ENCODE data around the gene BBS9. TPM values are rescaled to one million over a fixed set of nuclear protein-coding genes. Genes with fewer than 3 reads are reported as not detected.

The BBS9 gene
- total RNA-seq, 1 experiment from 2014 or later: 9.4 TPM

- CTCF ChIA-PET: no interaction called here
- no peaks in the 10 kb centered on the region for H3K27me3 Mint-ChIP-seq (ENCODE audit: unreplicated experiment)
- DNase-seq: no peak
- BruUV-seq (replicated peaks): no TSS peak
- H3K4me1 Mint-ChIP-seq (ENCODE audit: low read depth, unreplicated experiment): no peaks in the 10 kb centered on the region
- intact Hi-C loops (cut with micrococcal nuclease; ENCODE audit: unreplicated experiment): no loop called here
- no peak overlapping the region for H3K4me3 Mint-ChIP-seq (ENCODE audit: low read depth, unreplicated experiment)
- TF ChIP-seq CTCF (IDR thresholded peaks at IDR 0.05; ENCODE audit: unreplicated experiment): no peak
- no peaks in the 10 kb centered on the region for H3K36me3 Mint-ChIP-seq (ENCODE audit: insufficient read depth, unreplicated experiment)
- H3K9me3 Mint-ChIP-seq (ENCODE audit: low read depth, unreplicated experiment): peaks cover 4% of the 10 kb centered on the region
- no peak overlapping the region for H3K27ac Mint-ChIP-seq (ENCODE audit: unreplicated experiment)
Measured at GRCh38 chr7:33539659-33540400, 410.5 kb downstream of the BBS9 start.

GRCh38 chr7:33547880-33548279 is 418.5 kb downstream of the BBS9 start:
- CTCF ChIA-PET: no interaction called here
- no TSS peak for BruUV-seq (replicated peaks)
- no peak for DNase-seq

GRCh38 chr7:33550363-33550762 is 421.0 kb downstream of the BBS9 start:
- Mint-ChIP-seq H3K27ac (ENCODE audit: unreplicated experiment) (no peak overlapping the region), H3K4me3 (ENCODE audit: low read depth, unreplicated experiment) (no peak overlapping the region), H3K36me3 (ENCODE audit: insufficient read depth, unreplicated experiment) (no peaks in the 10 kb centered on the region), H3K4me1 (ENCODE audit: low read depth, unreplicated experiment) (no peaks in the 10 kb centered on the region), H3K27me3 (ENCODE audit: unreplicated experiment) (no peaks in the 10 kb centered on the region), H3K9me3 (ENCODE audit: low read depth, unreplicated experiment) (no peaks in the 10 kb centered on the region)
- no peak for TF ChIP-seq CTCF (IDR thresholded peaks at IDR 0.05; ENCODE audit: unreplicated experiment)
- no peak for DNase-seq
- intact Hi-C loops (cut with micrococcal nuclease; ENCODE audit: unreplicated experiment): no loop called here
- CTCF ChIA-PET: no interaction called here
- BruUV-seq (replicated peaks): no TSS peak

More at GRCh38 chr7:33547880-33548279, 418.5 kb downstream of the BBS9 start:
- H3K27me3 Mint-ChIP-seq (ENCODE audit: unreplicated experiment): no peaks in the 10 kb centered on the region
- no peak overlapping the region for H3K27ac Mint-ChIP-seq (ENCODE audit: unreplicated experiment)
- intact Hi-C loops (cut with micrococcal nuclease; ENCODE audit: unreplicated experiment): no loop called here
- no peak for TF ChIP-seq CTCF (IDR thresholded peaks at IDR 0.05; ENCODE audit: unreplicated experiment)
- H3K4me3 Mint-ChIP-seq (ENCODE audit: low read depth, unreplicated experiment): no peak overlapping the region
- no peaks in the 10 kb centered on the region for H3K36me3 Mint-ChIP-seq (ENCODE audit: insufficient read depth, unreplicated experiment)
- H3K4me1 Mint-ChIP-seq (ENCODE audit: low read depth, unreplicated experiment): no peaks in the 10 kb centered on the region
- H3K9me3 Mint-ChIP-seq (ENCODE audit: low read depth, unreplicated experiment): no peaks in the 10 kb centered on the region

GRCh38 chr7:33550979-33551378 is 421.6 kb downstream of the BBS9 start:
- CTCF ChIA-PET: no interaction called here
- no peak for DNase-seq
- no peaks in the 10 kb centered on the region for H3K4me1 Mint-ChIP-seq (ENCODE audit: low read depth, unreplicated experiment)
- intact Hi-C loops (cut with micrococcal nuclease; ENCODE audit: unreplicated experiment): no loop called here
- no peaks in the 10 kb centered on the region for H3K36me3 Mint-ChIP-seq (ENCODE audit: insufficient read depth, unreplicated experiment)
- TF ChIP-seq CTCF (IDR thresholded peaks at IDR 0.05; ENCODE audit: unreplicated experiment): no peak
- no peak overlapping the region for H3K27ac Mint-ChIP-seq (ENCODE audit: unreplicated experiment)
- no peak overlapping the region for H3K4me3 Mint-ChIP-seq (ENCODE audit: low read depth, unreplicated experiment)
- no peaks in the 10 kb centered on the region for H3K9me3 Mint-ChIP-seq (ENCODE audit: low read depth, unreplicated experiment)
- no peaks in the 10 kb centered on the region for H3K27me3 Mint-ChIP-seq (ENCODE audit: unreplicated experiment)
- no TSS peak for BruUV-seq (replicated peaks)

Data from Calu3 (cell line).